HG03066 (cell line): ENCODE results near the gene VOPP1.
"Not testable (repeated sequence)": the region's sequence is repeated elsewhere in the genome, so short reads cannot be mapped to it uniquely, and the experiment has no call there.

Source experiments
- ATAC-seq: cut with Tn5 transposase; IDR thresholded peaks from one replicate; pipeline ENCODE4 v1.9.1; 2021; ENCODE audit warnings: low read depth; ENCODE audit not compliant: unreplicated experiment

Gene VOPP1

DNA sequence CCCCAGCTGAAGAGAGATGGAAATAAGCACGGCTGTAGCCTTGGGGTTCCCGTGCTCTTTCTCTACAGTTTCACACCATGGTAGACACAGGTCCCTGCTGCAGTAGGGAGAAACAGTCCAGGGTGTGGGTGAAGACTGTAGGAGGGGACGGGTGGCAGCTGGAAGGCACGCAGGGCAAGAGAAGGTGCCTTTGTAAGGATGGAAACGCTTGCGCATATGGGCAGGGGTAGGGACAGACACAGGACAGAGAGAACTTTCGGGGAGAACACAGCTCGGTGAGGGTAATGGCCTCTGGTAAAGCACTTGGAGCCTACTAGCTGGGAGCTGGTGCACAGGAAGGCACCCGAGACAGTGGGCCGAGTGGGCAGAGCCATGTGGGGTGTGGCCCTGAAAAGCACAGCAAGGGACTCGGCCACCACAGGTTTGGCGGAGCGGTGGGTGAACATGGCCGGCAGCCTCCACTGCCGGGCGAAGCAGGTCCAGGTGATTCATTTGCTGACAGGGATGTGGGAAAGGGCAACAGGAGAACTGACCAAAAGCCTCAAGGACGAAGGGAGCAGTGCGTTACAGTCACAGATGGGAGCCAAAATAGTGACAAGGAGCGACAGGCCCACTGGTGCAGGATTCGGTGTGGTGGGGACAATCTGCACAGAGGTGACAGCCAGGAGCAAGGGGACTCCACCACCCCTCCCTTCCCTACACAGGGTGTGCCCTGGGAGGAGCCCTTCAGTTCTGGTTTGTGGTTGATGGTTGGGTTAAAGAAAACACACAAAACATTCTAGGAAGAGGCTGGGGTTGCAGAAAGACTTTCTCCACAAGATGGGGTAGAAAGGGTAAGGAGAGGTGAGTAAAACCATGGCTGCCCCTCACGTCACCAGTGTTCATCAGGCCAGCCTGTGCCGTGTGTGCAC is 97.1 kb downstream of the VOPP1 start:
- no peak for ATAC-seq

GRCh38 chr7:55473932-55474331 is 98.4 kb downstream of the VOPP1 start:
- ATAC-seq = no peak

DNA sequence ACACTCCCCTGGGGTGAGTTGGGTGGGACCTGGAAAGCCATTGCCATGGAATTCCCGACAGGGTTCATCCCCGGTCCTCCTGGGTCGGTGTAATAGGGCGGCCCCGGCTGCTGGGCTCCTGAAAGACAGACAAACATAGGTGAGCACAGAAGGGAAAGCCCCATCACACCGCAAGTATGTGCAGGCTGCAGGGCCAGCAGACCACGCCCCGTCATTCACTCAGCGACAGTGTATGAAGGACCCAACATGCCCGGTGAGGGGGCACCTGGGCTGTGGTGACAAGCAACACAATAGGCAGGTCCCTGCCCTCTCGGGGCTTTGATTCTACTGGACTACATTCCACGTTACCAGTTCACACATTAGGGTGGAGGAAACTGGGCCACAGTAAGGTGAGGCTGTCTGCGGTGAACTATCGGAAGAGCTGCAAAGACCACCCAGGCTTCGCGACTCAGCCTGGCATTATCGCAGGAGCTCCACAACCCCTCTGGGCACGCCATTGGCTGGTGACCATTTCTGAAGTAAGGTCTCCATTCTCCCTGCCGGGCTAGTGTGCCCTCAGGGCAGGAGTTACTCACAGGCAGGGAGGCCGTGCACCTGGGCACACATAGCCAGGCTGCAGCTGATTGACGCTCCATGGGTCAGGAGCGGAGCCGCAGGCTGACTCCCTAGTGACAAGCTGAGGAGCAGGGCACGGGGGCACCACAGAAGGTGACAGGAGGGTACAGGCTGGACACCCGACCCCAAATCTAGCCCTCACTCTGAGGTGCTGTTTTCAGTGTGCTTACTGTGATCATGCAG is 99.2 kb downstream of the VOPP1 start:
- no peak for ATAC-seq

GRCh38 chr7:55472406-55472805 is 99.9 kb downstream of the VOPP1 start:
- ATAC-seq = not testable (repeated sequence)

DNA sequence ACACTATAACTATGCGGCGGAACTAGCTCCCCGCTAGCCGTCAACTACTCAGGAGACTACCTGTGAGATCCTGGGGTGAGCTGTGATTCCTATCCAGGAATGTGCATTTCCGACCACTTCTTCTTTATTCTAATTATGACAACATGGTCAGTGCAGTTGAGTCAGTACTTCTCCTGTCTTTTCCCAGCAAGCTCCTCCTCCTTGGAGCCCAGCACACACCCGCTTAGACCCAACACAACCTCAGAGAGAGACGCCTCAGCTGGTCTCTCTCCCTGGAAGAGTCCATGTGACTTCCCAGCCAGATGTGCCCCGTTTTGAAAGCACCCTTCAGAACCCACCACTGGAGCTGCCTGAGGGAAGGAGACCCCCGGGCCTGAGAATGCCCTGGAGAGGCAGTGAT is 100.7 kb downstream of the VOPP1 start:
- not testable (repeated sequence) for ATAC-seq

DNA sequence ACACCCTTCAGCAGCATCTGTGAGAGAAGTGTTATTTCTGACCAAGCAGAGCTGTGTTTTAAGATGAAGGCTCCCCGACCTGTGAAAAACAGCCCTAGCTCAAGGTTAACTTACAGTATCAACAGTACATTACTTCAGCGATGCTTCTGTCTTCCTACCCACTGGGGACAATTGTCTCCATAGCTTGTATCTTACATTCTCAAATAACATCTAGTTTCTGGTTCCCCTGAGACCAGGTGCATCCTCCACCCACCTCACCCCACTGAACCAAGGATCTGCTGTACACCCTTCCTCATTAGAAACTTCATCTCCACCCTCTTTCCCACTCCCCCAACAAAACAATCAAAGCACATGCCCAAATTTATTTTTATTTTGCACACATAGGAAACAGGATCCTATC is 102.0 kb downstream of the VOPP1 start:
- no peak for ATAC-seq

GRCh38 chr7:55469721-55470120 is 102.6 kb downstream of the VOPP1 start:
- no peak for ATAC-seq

DNA sequence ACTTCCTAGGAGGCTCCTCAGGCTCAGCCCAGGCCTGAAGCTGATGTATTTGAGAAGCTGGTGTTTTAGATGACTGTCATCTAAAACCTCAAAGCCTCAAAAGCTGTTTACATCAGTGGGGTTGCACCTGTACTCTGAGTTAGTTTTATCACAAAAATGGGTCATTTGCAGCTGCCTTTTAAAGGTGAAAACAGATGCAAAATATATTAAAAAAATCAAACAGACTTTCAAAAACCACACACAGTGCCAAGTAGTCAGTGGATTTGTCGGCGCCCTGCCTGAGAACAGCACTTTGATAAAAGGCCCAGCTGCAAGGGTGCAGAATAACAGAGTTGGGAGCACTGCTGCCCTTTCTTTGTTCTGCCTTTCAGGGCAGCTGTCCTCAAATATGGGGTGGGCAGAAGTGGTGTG is 103.0 kb downstream of the VOPP1 start:
- ATAC-seq = no peak

DNA sequence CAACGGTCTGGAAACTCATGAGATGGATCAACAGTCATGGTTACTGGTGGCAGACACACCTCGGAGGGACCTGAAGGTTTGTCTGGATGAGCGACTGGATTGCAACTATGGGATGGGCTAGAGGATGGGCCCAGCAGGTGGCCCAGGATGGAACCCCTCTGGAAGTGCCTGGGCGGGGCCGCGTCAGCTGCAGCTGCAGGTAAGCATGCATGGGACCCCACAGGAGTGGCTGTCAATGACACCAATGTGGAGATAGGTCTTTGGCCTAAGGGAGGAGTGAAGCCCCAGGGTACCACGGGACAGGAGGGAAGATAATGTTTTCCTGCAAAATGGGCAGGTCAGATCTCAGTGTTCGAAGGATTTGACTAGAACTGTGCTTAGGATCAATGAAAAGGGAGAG is 103.8 kb downstream of the VOPP1 start:
- ATAC-seq = no peak

GRCh38 chr7:55467047-55467593 is 105.2 kb downstream of the VOPP1 start:
- no peak for ATAC-seq

- no peak for ATAC-seq
These were observed 106.6 kb downstream of the VOPP1 start for GRCh38 chr7:55465691-55466090.

GRCh38 chr7:55464422-55464821 is 107.9 kb downstream of the VOPP1 start:
- ATAC-seq = no peak

- no peak for ATAC-seq
These were observed 108.5 kb downstream of the VOPP1 start for GRCh38 chr7:55463686-55464262.

GRCh38 chr7:55458351-55458750 is 114.0 kb downstream of the VOPP1 start:
- no peak for ATAC-seq

GRCh38 chr7:55457801-55458200 is 114.5 kb downstream of the VOPP1 start:
- no peak for ATAC-seq

DNA sequence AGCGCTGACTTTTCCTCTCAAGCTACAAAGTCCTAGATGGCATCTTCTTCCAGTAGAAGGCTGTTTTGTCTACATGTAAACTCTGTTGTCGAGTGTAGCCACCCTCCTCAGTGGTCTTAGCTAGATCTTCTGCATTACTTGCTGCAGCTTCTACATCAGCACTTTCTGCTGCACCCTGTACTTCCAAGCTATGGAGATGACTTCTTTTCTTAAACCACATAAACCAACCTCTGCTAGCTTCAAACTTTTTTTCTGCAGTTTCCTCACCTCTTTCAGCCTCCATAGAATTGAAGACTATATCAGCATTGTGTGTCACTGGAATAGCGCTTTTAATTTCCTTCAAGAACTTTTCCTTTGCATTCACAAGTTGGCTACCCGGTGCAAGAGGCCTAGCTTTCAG is 119.3 kb downstream of the VOPP1 start:
- ATAC-seq = no peak

DNA sequence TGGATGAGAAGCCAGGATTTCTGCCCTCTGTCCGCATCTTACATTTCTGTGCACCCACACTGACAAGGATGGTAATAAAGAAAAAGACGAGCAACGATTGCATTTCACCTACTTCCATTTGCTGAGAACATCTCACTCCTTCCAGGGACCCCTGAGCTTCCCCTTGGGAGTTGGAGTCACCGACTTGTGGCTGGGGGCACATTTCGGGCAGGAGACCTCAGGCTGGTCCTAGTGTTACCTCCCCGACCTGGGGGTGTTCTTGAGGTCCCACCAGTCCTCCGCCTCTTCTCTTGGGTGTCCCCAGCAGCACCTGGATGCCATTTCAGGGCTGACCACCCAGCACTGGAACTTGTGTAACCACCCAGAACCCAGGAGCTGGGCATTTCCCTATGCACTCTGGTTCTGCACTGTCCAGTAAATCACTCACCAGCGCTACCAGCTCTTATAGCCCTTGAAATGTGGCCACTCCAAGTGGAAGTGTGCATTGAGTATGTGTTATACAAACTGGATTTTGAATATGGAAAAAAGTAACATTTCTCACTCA is 122.2 kb downstream of the VOPP1 start:
- ATAC-seq = no peak

DNA sequence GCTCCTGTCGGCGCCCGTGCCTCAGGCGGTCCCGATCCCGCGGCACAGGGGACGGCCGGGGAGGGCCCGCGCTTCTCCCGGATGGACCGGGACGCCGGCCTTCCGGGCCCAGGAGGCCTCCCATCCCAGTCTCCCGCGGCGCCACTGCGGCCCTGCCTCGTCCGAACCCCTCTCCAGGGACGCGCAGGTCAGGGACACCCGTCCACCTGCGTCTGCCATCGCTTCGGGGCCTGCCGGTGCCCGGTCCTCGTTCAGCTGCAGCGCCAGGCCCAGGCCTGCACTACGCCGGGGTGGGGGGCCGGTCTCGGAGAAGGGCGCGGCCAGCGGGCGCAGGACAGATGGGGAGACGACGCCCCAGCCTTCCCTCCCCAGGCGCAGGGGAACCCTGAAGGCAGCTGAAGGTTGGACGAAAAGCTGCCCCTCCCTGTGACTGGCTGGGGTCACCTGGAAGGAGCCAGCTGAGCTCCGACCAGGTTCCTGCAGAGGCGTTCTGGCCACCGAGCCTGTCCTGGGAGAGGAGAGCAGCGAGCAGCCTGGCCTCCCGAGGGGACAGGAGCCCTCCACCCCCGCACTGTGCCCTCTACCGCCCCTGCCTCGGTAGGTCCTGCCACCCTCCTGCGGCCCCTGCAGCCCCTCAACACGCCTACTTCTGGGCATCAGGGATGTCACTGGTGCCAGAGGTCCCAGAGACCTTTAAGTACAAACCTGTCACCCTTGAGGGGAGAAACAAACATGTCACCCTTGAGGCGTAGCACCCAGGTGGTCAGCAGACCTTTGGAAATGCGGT is 122.9 kb downstream of the VOPP1 start:
- ATAC-seq = no peak

- no peak for ATAC-seq
These were observed 123.8 kb downstream of the VOPP1 start for GRCh38 chr7:55448526-55448925.

GRCh38 chr7:55444786-55445185 is 127.5 kb downstream of the VOPP1 start:
- no peak for ATAC-seq
